HG02938 (cell line): ENCODE measurements around the gene CLIC4.
"Not testable (repeated sequence)": the region's sequence is repeated elsewhere in the genome, so short reads cannot be mapped to it uniquely, and the experiment has no call there.

Experiments
- ATAC-seq: cut with Tn5 transposase; IDR thresholded peaks from one replicate; pipeline ENCODE4 v1.9.1; 2021; ENCODE audit warnings: mild to moderate bottlenecking, moderate library complexity; ENCODE audit not compliant: unreplicated experiment

The CLIC4 gene

GRCh38 chr1:24769656-24770651 lies 24.7 kb downstream of the CLIC4 start:
- ATAC-seq = no peak

DNA sequence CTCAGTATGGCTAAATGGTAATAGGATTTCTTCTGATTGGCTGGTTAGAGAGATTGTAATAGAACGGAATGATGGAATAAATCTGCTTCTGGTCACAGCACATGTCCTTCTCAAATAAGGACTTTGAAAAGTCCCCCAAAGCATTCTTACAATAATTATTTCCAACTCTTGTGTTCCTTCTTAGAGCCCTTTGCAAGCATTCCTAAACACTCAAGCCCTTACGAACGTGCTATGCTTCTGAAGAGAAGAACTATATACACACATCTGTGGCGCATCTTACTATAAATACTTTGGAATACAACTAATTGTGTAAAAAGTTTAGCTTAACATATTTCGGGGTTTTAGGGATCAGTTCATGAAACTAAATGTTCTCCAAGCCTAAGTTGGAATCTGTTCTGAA lies 25.6 kb downstream of the CLIC4 start:
- ATAC-seq = no peak

- ATAC-seq = no peak
Measured at GRCh38 chr1:24771574-24771973, 26.3 kb downstream of the CLIC4 start.

- ATAC-seq = no peak
Measured at GRCh38 chr1:24773618-24774017, 28.4 kb downstream of the CLIC4 start.

- no peak for ATAC-seq
Measured at GRCh38 chr1:24775348-24775747, 30.1 kb downstream of the CLIC4 start.

- ATAC-seq = no peak
Measured at GRCh38 chr1:24775916-24776315, 30.7 kb downstream of the CLIC4 start.

GRCh38 chr1:24776821-24777220 lies 31.6 kb downstream of the CLIC4 start:
- ATAC-seq = no peak

DNA sequence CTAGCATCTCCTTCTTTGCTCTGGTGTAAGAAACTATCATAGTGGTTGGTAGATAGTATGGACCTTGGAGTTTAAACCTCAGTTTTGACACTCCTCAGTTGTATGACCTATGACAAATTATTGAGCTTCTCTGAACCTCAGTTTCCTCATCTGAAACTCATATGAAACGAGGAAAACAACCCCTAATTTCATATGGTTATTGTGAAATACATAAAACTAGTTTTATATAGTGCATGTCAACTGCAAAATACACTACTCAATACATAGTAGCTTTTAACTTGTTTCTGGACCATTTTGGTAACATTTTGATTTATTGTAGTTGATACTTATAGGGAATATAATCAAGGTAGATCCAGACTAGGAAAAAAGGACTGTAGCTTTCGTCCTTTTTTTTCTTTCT lies 32.9 kb downstream of the CLIC4 start:
- no peak for ATAC-seq

GRCh38 chr1:24779199-24779598 lies 34.0 kb downstream of the CLIC4 start:
- ATAC-seq = not testable (repeated sequence)

GRCh38 chr1:24779689-24780464 lies 34.6 kb downstream of the CLIC4 start:
- no peak for ATAC-seq

- not testable (repeated sequence) for ATAC-seq
Measured at GRCh38 chr1:24780626-24781025, 35.4 kb downstream of the CLIC4 start.

DNA sequence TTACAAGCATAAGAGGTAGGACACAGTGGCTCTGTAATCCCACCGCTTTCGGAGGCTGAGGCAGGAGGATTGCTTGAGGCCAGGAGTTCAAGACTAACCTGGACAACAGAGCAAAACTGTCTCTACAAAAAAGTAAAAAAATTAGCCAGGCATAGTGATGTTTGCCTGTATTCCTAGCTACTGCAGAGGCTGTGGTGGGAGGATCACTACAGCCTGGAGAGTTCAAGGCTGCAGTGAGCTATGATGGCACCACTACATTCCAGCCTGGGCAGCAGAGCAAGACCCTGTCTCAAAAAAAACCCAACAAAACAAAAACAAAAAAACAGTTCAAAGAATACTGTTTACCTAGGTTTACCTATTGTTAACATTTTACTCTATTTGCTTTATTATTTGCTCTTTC lies 37.4 kb downstream of the CLIC4 start:
- no peak for ATAC-seq

- no peak for ATAC-seq
Measured at GRCh38 chr1:24783713-24784112, 38.5 kb downstream of the CLIC4 start.

GRCh38 chr1:24786191-24786590 lies 40.9 kb downstream of the CLIC4 start:
- ATAC-seq = no peak

GRCh38 chr1:24790490-24790889 lies 45.2 kb downstream of the CLIC4 start:
- ATAC-seq = no peak

DNA sequence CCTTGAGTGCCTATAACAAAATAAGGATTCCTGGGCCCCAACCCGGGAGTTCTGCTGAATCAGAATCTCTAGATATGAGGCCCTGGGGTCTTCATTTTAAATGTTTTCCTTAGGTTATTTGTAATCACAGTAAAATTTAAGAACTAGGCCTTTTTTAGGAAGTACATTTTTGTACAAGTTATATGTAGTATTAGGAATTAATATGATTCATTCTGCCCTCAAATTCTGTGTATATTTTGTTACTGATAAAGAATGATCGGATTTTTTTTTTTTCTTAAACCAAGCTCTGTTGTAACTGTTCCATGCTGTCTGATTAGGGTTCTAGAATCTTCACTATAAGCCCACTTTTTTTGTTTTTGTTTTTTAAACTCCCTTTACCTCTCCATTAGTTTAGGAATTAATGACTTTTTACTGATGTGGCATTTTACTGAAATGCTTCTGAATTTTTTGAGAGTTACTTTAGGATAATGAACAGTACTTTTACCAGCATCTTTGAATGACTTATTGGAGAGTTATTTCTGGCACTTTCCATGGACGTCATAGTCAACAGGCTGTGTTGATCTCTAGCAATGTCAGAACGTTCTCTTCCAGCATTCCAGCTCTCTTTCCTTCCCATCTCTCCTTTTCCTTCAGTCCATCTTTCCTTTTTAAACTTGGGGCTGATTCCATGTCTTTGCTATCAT lies 48.3 kb downstream of the CLIC4 start:
- no peak for ATAC-seq

GRCh38 chr1:24794130-24794502 lies 48.9 kb downstream of the CLIC4 start:
- not testable (repeated sequence) for ATAC-seq

DNA sequence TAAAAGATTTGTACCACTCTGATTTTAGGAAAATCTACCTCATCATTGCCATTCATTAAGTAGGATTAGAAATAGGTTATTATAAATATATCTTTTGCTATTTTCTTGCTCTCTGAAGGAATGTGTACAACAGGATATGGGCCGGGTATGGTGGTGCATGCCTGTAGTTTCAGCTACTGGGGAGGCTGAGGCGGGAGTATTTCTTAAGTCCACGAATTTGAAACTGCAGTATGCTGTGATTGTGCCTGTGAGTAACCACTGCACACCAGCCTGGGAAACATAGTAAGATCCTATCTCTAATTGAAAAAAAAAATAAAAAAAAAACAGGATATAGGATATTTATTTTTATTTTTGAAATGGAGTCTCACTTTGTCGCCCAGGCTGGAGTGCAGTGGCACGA lies 50.0 kb downstream of the CLIC4 start:
- ATAC-seq = no peak

- ATAC-seq = no peak
Measured at GRCh38 chr1:24796524-24796923, 51.3 kb downstream of the CLIC4 start.

DNA sequence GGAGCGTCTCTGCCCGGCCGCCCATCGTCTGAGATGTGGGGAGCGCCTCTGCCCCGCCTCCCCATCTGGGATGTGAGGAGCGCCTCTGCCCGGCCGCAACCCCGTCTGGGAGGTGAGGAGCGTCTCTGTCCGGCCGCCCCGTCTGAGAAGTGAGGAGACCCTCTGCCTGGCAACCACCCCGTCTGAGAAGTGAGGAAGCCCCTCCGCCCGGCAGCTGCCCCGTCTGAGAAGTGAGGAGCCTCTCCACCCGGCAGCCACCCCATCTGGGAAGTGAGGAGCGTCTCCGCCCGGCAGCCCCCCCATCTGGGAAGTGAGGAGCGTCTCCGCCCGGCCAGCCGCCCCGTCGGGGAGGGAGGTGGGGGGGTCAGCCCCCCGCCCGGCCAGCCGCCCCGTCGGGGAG lies 54.0 kb downstream of the CLIC4 start:
- ATAC-seq = not testable (repeated sequence)

DNA sequence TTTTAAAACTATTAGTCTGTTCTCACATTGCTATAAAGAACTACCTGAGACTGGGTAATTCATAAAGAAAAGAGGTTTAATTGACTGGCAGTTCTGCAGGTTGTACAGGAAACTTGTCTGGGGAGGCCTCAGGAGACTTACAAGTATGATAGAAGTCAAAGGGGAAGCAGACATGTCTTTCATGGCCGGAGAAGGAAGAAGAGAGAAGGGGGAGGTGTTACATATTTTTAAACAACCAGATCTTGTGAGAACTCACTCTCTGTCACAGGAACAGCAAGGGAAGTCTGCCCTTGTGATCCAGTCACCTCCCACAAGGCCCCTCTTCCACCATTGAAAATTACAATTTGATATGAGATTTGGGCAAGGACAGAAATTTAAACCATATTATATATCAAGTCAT lies 55.9 kb downstream of the CLIC4 start:
- ATAC-seq = no peak
